ENCODE results near the gene SAPCD1. TPM values are rescaled to one million over a fixed set of nuclear protein-coding genes. Genes with fewer than 3 reads are reported as not detected.

SAPCD1 gene
- total RNA-seq (1 to 10 TPM in 5 of 7 donors, under 1 TPM in 1, not detected in 1; 0.94 to 5.2 (median 3.6) TPM), polyA plus RNA-seq (1 to 10 TPM; 1.6 to 2.9 TPM)
- long read RNA-seq, donor 1, partial matches to known transcripts, result 1 of 1 reads
- long read RNA-seq, donor 1, other reads (novel, unspliced or antisense), result 0 of 1 reads
- long read RNA-seq, donor 2, partial matches to known transcripts, result 0 of 3 reads
- long read RNA-seq, donor 2, other reads (novel, unspliced or antisense), result 0 of 3 reads
- long read RNA-seq, donor 3, result 0 reads

DNA sequence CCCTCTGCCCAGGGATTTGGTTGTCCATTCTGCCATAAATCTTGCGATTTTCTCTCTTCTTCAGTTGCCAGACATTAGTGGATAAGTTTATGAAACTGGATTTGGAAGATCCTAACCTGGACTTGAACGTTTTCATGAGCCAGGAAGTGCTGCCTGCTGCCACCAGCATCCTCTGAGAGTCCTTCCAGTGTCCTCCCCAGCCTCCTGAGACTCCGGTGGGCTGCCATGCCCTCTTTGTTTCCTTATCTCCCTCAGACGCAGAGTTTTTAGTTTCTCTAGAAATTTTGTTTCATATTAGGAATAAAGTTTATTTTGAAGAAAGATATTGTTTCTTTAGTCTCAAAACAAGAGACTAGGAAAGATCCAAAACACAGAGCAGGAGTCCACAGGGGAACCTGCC is at the start of gene SAPCD1:
Gene SAPCD1 (plus strand): TSS at position 301 of the 400 bp plus-strand sequence. CDS start 399 bp downstream, outside the sequence.
- intact Hi-C loops (cut with DNase I), result no loop called here
- 51 to 63% (median 55%) methylated on average over 4 of the region's 4 CpGs for WGBS, 3 donors
- H3K4me3 ChIP-seq, result no peak within 1 kb of the TSS
- H3K36me3 ChIP-seq, result no peaks in the 10 kb centered on the region
- H3K27me3 ChIP-seq, result no peaks in the 10 kb centered on the region
- peaks cover 3% of the 10 kb centered on the region for H3K4me1 ChIP-seq (ENCODE audit: insufficient read depth)
- H3K9me3 ChIP-seq, result no peaks in the 10 kb centered on the region
- H3K27ac ChIP-seq, result no peak within 1 kb of the TSS
- TF ChIP-seq POLR2A (IDR thresholded peaks at IDR 0.05) (no peak), EP300 (IDR thresholded peaks at IDR 0.05) (no peak)
- TF ChIP-seq, protein P1, sequence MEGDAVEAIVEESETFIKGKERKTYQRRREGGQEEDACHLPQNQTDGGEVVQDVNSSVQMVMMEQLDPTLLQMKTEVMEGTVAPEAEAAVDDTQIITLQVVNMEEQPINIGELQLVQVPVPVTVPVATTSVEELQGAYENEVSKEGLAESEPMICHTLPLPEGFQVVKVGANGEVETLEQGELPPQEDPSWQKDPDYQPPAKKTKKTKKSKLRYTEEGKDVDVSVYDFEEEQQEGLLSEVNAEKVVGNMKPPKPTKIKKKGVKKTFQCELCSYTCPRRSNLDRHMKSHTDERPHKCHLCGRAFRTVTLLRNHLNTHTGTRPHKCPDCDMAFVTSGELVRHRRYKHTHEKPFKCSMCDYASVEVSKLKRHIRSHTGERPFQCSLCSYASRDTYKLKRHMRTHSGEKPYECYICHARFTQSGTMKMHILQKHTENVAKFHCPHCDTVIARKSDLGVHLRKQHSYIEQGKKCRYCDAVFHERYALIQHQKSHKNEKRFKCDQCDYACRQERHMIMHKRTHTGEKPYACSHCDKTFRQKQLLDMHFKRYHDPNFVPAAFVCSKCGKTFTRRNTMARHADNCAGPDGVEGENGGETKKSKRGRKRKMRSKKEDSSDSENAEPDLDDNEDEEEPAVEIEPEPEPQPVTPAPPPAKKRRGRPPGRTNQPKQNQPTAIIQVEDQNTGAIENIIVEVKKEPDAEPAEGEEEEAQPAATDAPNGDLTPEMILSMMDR (IDR thresholded peaks at IDR 0.05), result no peak
- DNase-seq, result no peak

DNA sequence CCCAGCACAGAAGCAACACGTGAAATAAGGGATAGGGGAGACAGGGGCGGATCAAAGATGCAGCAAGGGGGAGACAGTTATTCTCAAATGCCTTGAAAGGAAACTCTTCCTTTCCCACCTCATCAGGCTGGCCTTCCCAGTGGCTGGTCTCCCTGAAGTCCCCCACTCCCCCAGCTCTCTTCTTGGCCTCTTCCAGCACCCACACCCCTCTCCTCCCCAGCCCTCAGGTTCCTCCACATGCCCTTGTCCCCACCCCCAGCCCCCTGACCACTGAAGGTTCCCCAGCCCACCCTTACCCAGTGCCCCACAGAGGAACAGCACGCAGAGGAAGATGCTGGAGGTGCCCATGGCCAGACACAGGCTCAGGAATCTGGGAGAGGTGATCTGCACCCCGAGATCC is 49.0 kb upstream of the SAPCD1 start:
- intact Hi-C loops (cut with DNase I), result no loop called here
- Histone ChIP-seq H3K4me3 (no peak overlapping the region), H3K9me3 (no peaks in the 10 kb centered on the region), H3K27me3 (no peaks in the 10 kb centered on the region), H3K4me1 (ENCODE audit: insufficient read depth) (no peaks in the 10 kb centered on the region), H3K36me3 (no peaks in the 10 kb centered on the region), H3K27ac (no peak overlapping the region)
- no peak for DNase-seq
- no peak for TF ChIP-seq EP300 (IDR thresholded peaks at IDR 0.05)
- no peak for TF ChIP-seq POLR2A (IDR thresholded peaks at IDR 0.05)
- TF ChIP-seq, protein P1 (IDR thresholded peaks at IDR 0.05), result no peak
- 64 to 72% (median 64%) methylated on average over 4 of the region's 4 CpGs for WGBS, 3 donors

- Histone ChIP-seq H3K4me3 (no peak overlapping the region), H3K4me1 (ENCODE audit: insufficient read depth) (no peaks in the 10 kb centered on the region), H3K36me3 (no peaks in the 10 kb centered on the region), H3K9me3 (no peaks in the 10 kb centered on the region), H3K27me3 (no peaks in the 10 kb centered on the region), H3K27ac (no peak overlapping the region)
- 29 to 42% (median 34%) methylated on average over 5 of the region's 5 CpGs for WGBS, 3 donors
- TF ChIP-seq POLR2A (IDR thresholded peaks at IDR 0.05) (no peak), EP300 (IDR thresholded peaks at IDR 0.05) (no peak)
- TF ChIP-seq, protein P1 (IDR thresholded peaks at IDR 0.05), result no peak
- no peak for DNase-seq
- intact Hi-C loops (cut with DNase I), result no loop called here
These were observed 48.3 kb upstream of the SAPCD1 start for GRCh38 chr6:31713991-31714684.

GRCh38 chr6:31715022-31715958 is 47.2 kb upstream of the SAPCD1 start, which contains the start of gene LY6G6D:
Gene LY6G6D (plus strand): TSS chr6:31715348. CDS start chr6:31715356, 8 bp downstream.
- intact Hi-C loops (cut with DNase I), result no loop called here
- Histone ChIP-seq H3K9me3 (no peaks in the 10 kb centered on the region), H3K4me3 (no peak within 1 kb of the TSS), H3K27ac (no peak within 1 kb of the TSS), H3K27me3 (no peaks in the 10 kb centered on the region), H3K36me3 (no peaks in the 10 kb centered on the region), H3K4me1 (ENCODE audit: insufficient read depth) (no peaks in the 10 kb centered on the region)
- TF ChIP-seq, protein P1 (IDR thresholded peaks at IDR 0.05), result no peak
- TF ChIP-seq EP300 (IDR thresholded peaks at IDR 0.05) (no peak), POLR2A (IDR thresholded peaks at IDR 0.05) (no peak)
- 70 to 80% (median 79%) methylated on average over 16 of the region's 16 CpGs for WGBS, 3 donors
- no peak for DNase-seq
